Psoas muscle (tissue), 8 donors: Measurements from ENCODE around the gene PLXDC2. TPM values are rescaled to one million over a fixed set of nuclear protein-coding genes. Genes with fewer than 3 reads are reported as not detected.
A peak's percentile ranks its signal among the peaks of the same experiment; 100 is the strongest.

Experiments
- ATAC-seq, 4 donors: fragments of 200-7000 bp; cut with Tn5 transposase; one replicate each; pipeline ENCODE4 v1.9.1; 2020; ENCODE audit warnings: moderate library complexity in 3 of 4, mild to moderate bottlenecking in 2 of 4
- DNase-seq, 2 donors: peaks; one replicate each; pipeline ENCODE4 v3.0.0-alpha.2; 2020
- H3K27ac ChIP-seq: fragments of 200-600 bp; one replicate; pipeline ENCODE4 v1.8.0; 2022
- H3K27me3 ChIP-seq, 3 donors: fragments of 200-600 bp in 1 of 3; one replicate each; pipeline versions ENCODE4 v1.6.1 to v1.8.0; 2013 to 2022; ENCODE audit warnings: low read length in 2 of 3, mild to moderate bottlenecking in 2 of 3, moderate library complexity in 1 of 3; ENCODE audit not compliant: insufficient read depth in 3 of 3
- H3K36me3 ChIP-seq, 2 donors: fragments of 200-600 bp in 1 of 2; one replicate each; pipeline versions ENCODE4 v1.6.1 to v1.8.0; 2013 to 2022; ENCODE audit warnings: low read depth in 1 of 2, mild to moderate bottlenecking in 1 of 2, moderate library complexity in 1 of 2; ENCODE audit not compliant: insufficient read depth in 1 of 2
- H3K4me1 ChIP-seq: fragments of 200-600 bp; one replicate; pipeline ENCODE4 v1.8.0; 2022
- H3K4me3 ChIP-seq: fragments of 200-600 bp; one replicate; pipeline ENCODE4 v1.8.0; 2022; ENCODE audit warnings: mild to moderate bottlenecking
- H3K9me3 ChIP-seq: fragments of 200-600 bp; one replicate; pipeline ENCODE4 v1.8.0; 2022
- WGBS, 3 donors: extraction: QIAGEN DNeasy Blood & Tissue Kit; methylation state at CpG; one replicate each; pipeline versions ENCODE4 v1.1.6 to v1.1.7; 2013; 5-methylcytosine and 5-hydroxymethylcytosine counted together
- intact Hi-C, 2 donors: fragments of 100-400 bp; cut with DNase I; formaldehyde crosslinking; loops; one replicate each; pipeline versions ENCODE4 v1.11.0 to v1.14.2; 2022
- polyA plus RNA-seq, 3 donors: library from polyadenylated mRNA; stranded (reverse); fragments of 200-250 nt; gene quantifications; one replicate each; pipeline ENCODE4 v1.2.3, GENCODE V29; 2013
- total RNA-seq, 4 donors: library from RNA; stranded (reverse); fragmentation: NEBNext Ultra II Directional in 2 of 4; extraction: Animal tissue kit (Norgen Biotek cat#: 25700) in 2 of 4; gene quantifications; one replicate each; pipeline versions ENCODE4 v1.2.1 to v1.2.4, GENCODE V29; 2021 to 2023
- TF ChIP-seq, protein P1 (sequence below): fragments of 200-600 bp; IDR thresholded peaks from one replicate; pipeline ENCODE4 v1.8.0; 2022; ENCODE audit warnings: antibody characterized with exemption
- donor health status: healthy with polysubstance abuse.
- donor health status: DM: no; HTN: no; CAD: no; lungs with moderate emphysema.
- donor health status: Bipolar disorder and iron deficiency.
- donor health status: healthy.
- donor health status: DM: yes; HTN: yes; CAD: no.
- donor health status: DM: no; HTN: no; CAD: no.
- donor health status: DM: no; HTN: no; CAD: no.
- donor health status: DM: yes; HTN: yes; CAD: no.

Gene PLXDC2
- total and polyA plus RNA-seq, 7 donors: 2.3 to 21.4 (median 9.2) TPM

DNA sequence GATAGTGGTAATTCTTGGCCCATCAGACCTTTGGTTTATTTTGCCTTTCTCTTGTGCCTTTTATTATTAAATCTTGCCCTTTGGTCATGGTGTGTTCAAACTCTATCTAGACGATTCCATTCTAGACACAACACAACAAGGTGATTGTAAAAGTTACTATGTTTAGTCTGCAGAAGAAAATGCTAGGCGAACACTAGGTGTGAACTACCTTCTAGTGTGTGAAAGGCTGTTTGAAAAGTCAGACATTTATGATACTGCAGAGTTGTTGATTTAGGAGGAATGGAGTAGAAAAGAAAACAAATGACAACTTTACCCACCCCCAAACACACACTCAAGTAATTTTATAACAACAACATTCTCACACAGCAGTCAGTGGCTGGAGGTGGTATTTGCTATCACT, 103.4 kb downstream of the PLXDC2 start:
- TF ChIP-seq, protein P1, sequence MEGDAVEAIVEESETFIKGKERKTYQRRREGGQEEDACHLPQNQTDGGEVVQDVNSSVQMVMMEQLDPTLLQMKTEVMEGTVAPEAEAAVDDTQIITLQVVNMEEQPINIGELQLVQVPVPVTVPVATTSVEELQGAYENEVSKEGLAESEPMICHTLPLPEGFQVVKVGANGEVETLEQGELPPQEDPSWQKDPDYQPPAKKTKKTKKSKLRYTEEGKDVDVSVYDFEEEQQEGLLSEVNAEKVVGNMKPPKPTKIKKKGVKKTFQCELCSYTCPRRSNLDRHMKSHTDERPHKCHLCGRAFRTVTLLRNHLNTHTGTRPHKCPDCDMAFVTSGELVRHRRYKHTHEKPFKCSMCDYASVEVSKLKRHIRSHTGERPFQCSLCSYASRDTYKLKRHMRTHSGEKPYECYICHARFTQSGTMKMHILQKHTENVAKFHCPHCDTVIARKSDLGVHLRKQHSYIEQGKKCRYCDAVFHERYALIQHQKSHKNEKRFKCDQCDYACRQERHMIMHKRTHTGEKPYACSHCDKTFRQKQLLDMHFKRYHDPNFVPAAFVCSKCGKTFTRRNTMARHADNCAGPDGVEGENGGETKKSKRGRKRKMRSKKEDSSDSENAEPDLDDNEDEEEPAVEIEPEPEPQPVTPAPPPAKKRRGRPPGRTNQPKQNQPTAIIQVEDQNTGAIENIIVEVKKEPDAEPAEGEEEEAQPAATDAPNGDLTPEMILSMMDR: no peak
- H3K4me1 ChIP-seq: peaks cover 19% of the 10 kb centered on the region
- intact Hi-C loops: no loop called here
- H3K9me3 ChIP-seq: no peaks in the 10 kb centered on the region
- no peaks in the 10 kb centered on the region for H3K27me3 ChIP-seq
- H3K27ac ChIP-seq: no peak overlapping the region
- no peaks in the 10 kb centered on the region for H3K36me3 ChIP-seq
- DNase-seq: no peak
- WGBS, 3 donors: 66 to 77% (median 74%) methylated on average over 2 of the region's 2 CpGs
- no peak overlapping the region for H3K4me3 ChIP-seq
- no peak for ATAC-seq

DNA sequence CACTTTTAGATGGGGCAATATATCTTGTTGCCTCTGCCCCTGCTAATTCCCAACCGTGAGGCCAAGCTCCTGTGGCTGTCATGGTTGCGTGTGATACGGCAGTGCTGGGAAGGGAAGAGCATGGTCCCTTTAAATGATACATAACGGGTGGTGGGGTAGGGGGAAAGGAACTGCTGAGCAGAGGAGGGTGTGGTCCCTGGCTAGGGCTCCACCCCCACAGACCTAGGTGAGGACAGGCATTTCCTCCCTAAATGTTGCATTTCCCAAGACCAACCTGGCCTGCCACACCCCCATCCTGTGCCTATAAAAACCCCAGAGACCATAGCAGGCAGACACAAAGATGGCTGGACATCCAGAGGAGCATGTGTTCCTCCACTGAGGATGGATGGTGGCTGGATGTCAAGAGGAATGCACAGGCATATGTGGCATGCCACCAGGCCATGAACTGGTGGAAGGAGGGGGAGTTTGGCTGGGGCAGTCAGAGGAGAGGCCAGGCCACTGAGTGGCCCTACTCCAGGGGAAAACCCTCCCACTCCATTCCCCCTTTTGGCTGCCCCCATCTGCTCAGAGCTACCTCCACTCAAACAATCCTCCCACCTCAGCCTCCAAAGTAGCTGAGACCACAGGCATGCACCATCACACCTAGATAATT, 104.0 kb downstream of the PLXDC2 start:
- H3K27me3 ChIP-seq: no peaks in the 10 kb centered on the region
- TF ChIP-seq, protein P1: no peak
- intact Hi-C loops: no loop called here
- DNase-seq (no peak), ATAC-seq (no peak)
- H3K9me3 ChIP-seq: no peaks in the 10 kb centered on the region
- H3K4me3 ChIP-seq: no peak overlapping the region
- H3K27ac ChIP-seq: no peak overlapping the region
- H3K4me1 ChIP-seq: peaks cover 19% of the 10 kb centered on the region
- no peaks in the 10 kb centered on the region for H3K36me3 ChIP-seq
- WGBS, 3 donors: 94 to 97% (median 96%) methylated on average over 4 of the region's 4 CpGs

- peak overlapping the region; percentile 63 for H3K27ac ChIP-seq
- TF ChIP-seq, protein P1: no peak
- H3K9me3 ChIP-seq: no peaks in the 10 kb centered on the region
- 51 to 76% (median 52%) methylated on average over 13 of the region's 13 CpGs for WGBS, 3 donors
- intact Hi-C loops: no loop called here
- no peak for DNase-seq
- H3K36me3 ChIP-seq: no peaks in the 10 kb centered on the region
- ATAC-seq: peak in 3 of 4 donors; percentile 39 to 62 (median 54)
- no peaks in the 10 kb centered on the region for H3K27me3 ChIP-seq
- H3K4me1 ChIP-seq: peaks cover 19% of the 10 kb centered on the region
- no peak overlapping the region for H3K4me3 ChIP-seq
Observed at GRCh38 chr10:19921300-19922140, 105.3 kb downstream of the PLXDC2 start.

- peak overlapping the region; percentile 63 for H3K27ac ChIP-seq
- WGBS, 3 donors: 61 to 65% (median 63%) methylated on average over 3 of the region's 3 CpGs
- no peak for DNase-seq
Observed at GRCh38 chr10:19922236-19922963, 106.2 kb downstream of the PLXDC2 start.

More at GRCh38 chr10:19922236-19922963, 106.2 kb downstream of the PLXDC2 start:
- intact Hi-C loops: no loop called here
- peaks cover 19% of the 10 kb centered on the region for H3K4me1 ChIP-seq
- H3K9me3 ChIP-seq: no peaks in the 10 kb centered on the region
- no peaks in the 10 kb centered on the region for H3K27me3 ChIP-seq
- no peak overlapping the region for H3K4me3 ChIP-seq
- peak; percentile 31 to 68 (median 52) for ATAC-seq
- H3K36me3 ChIP-seq: no peaks in the 10 kb centered on the region
- TF ChIP-seq, protein P1: no peak
